HepG2 (cell line): ENCODE data around the gene PIRT. TPM values are rescaled to one million over a fixed set of nuclear protein-coding genes. Genes with fewer than 3 reads are reported as not detected.

Source experiments
- ATAC-seq: fragments of 200-7000 bp; cut with Tn5 transposase; 3 replicates; pipeline ENCODE4 v1.9.1; 2020; ENCODE audit warnings: mild to moderate bottlenecking, moderate library complexity
- BruUV-seq: library from RNA; stranded (reverse); fragments of 400-500 nt; replicated peaks from 2 replicates; lab custom pipeline; 2021; lab: Mats Ljungman, UMichigan
- CTCF ChIA-PET: fragments of 300-600 bp; formaldehyde crosslinking; extraction: SDS; loops from one replicate; lab custom pipeline; 2021; ENCODE audit warnings: low total read pairs, inconsistent platforms, low intra/inter-chr PET ratio; lab: Yijun Ruan, JAX
- POLR2A ChIA-PET: fragments of 350-600 bp; sonication (Branson Sonifier 250); formaldehyde crosslinking; loops from one replicate; lab custom pipeline; 2020; ENCODE audit warnings: antibody characterized with exemption, inconsistent platforms; lab: Yijun Ruan, JAX
- DNase-seq: peaks from one replicate; pipeline ENCODE4 v3.0.0-alpha.2; 2015; ENCODE audit warnings: low spot score
- FAIRE-seq: peaks from 3 replicates; lab custom pipeline; 2011; peaks lifted over from hg19 to GRCh38; lab: Jason Lieb, UNC
- H2AFZ ChIP-seq: one replicate; pipeline ENCODE4 v1.6.1; 2011; ENCODE audit warnings: low read length, inconsistent platforms
- H3K27ac ChIP-seq: fragments of 300-600 bp; 3 replicates; pipeline ENCODE4 v1.8.0; 2011; ENCODE audit warnings: mixed run types, mild to moderate bottlenecking, mixed read lengths, low read length, inconsistent platforms; ENCODE audit not compliant: insufficient read depth; ENCODE audit errors: extremely low read length
- H3K27me3 ChIP-seq, 2 experiments: fragments of 200-600 bp in 1 of 2; 2 replicates in 1 of 2; 3 replicates in 1 of 2; pipeline versions ENCODE4 v1.6.0 to v1.8.0; 2011; ENCODE audit warnings: low read length in 2 of 2, mild to moderate bottlenecking in 2 of 2, moderate library complexity in 2 of 2, inconsistent platforms in 1 of 2; ENCODE audit not compliant: insufficient read depth in 2 of 2, control insufficient read depth in 1 of 2
- H3K36me3 ChIP-seq, 2 experiments: fragments of 200-600 bp in 1 of 2; replicated peaks in 1 of 2; 2 replicates in 1 of 2; 3 replicates in 1 of 2; pipeline versions ENCODE4 v1.5.1 to v1.8.0; 2011; ENCODE audit warnings: low read length in 2 of 2, inconsistent platforms in 1 of 2; ENCODE audit not compliant: insufficient read depth in 2 of 2, control insufficient read depth in 1 of 2
- H3K4me1 ChIP-seq: 2 replicates; pipeline ENCODE4 v1.5.1; 2012; ENCODE audit warnings: low read length, inconsistent platforms; ENCODE audit not compliant: insufficient read depth
- H3K4me2 ChIP-seq: 2 replicates; pipeline ENCODE4 v1.6.0; 2011; ENCODE audit warnings: low read depth, low read length, inconsistent platforms
- H3K4me3 ChIP-seq, 3 experiments: fragments of 200-600 bp in 1 of 3; sonication (generic), shearing (Covaris generic) in 1 of 3; replicated peaks in 1 of 3; 2 replicates each; pipeline ENCODE4 v1.5.1; 2011 to 2016; ENCODE audit warnings: low read length in 3 of 3, inconsistent platforms in 2 of 3, low read depth in 2 of 3, mild to moderate bottlenecking in 2 of 3, control low read depth in 1 of 3, mixed read lengths in 1 of 3; ENCODE audit not compliant: insufficient read depth in 1 of 3
- H3K79me2 ChIP-seq: one replicate; pipeline ENCODE4 v1.6.1; 2011; ENCODE audit warnings: low read length, inconsistent platforms; ENCODE audit not compliant: insufficient read depth
- H3K9ac ChIP-seq: 2 replicates; pipeline ENCODE4 v1.6.0; 2011; ENCODE audit warnings: mild to moderate bottlenecking, low read depth, low read length, inconsistent platforms; ENCODE audit not compliant: insufficient read depth
- H3K9me3 ChIP-seq: 2 replicates; pipeline ENCODE4 v1.5.1; 2012; ENCODE audit warnings: mild to moderate bottlenecking, low read length
- H4K20me1 ChIP-seq: 2 replicates; pipeline ENCODE4 v1.6.0; 2011; ENCODE audit warnings: inconsistent platforms, mild to moderate bottlenecking, low read length, moderate library complexity; ENCODE audit not compliant: insufficient read depth
- ETV5 ChIP-seq: IDR thresholded peaks from 2 replicates; pipeline ENCODE4 v1.6.1; 2018; ENCODE audit warnings: missing biosample characterization, missing genetic modification reagents, inconsistent platforms, borderline replicate concordance
- FOXO1 ChIP-seq: sonication (generic); formaldehyde crosslinking; IDR thresholded peaks from 2 replicates; pipeline ENCODE4 v1.4.0; 2020; ENCODE audit warnings: missing genetic modification reagents
- JARID2 ChIP-seq: sonication (generic); formaldehyde crosslinking; IDR thresholded peaks from 2 replicates; pipeline ENCODE4 v1.8.1; 2023; ENCODE audit warnings: missing genetic modification reagents, inconsistent platforms; ENCODE audit not compliant: insufficient replicate concordance
- MAFF ChIP-seq: IDR thresholded peaks from 2 replicates; pipeline ENCODE4 v1.6.1; 2011; ENCODE audit warnings: low read depth, low read length, improper control_type of control experiment
- MAFK ChIP-seq, 2 experiments: IDR thresholded peaks in 1 of 2; conservative IDR thresholded peaks in 1 of 2; 2 replicates each; pipeline ENCODE4 v1.6.1; 2011; ENCODE audit warnings: improper control_type of control experiment in 2 of 2, low read length in 2 of 2
- RBAK ChIP-seq: sonication (generic); formaldehyde crosslinking; IDR thresholded peaks from 2 replicates; pipeline ENCODE4 v1.5.1; 2020; ENCODE audit warnings: mild to moderate bottlenecking, missing genetic modification reagents
- SAFB2 ChIP-seq: sonication (generic); formaldehyde crosslinking; IDR thresholded peaks from 2 replicates; pipeline ENCODE4 v1.5.1; 2020; ENCODE audit warnings: missing genetic modification reagents, low read depth, mild to moderate bottlenecking, borderline replicate concordance
- THYN1 ChIP-seq: sonication (generic); formaldehyde crosslinking; IDR thresholded peaks from 2 replicates; pipeline ENCODE4 v1.8.1; 2023; ENCODE audit warnings: low read depth, mild to moderate bottlenecking, moderate library complexity, missing genetic modification reagents, borderline replicate concordance
- ZFP36 ChIP-seq: fragments of 150-350 bp; IDR thresholded peaks from 2 replicates; pipeline ENCODE4 v1.6.1; 2018; ENCODE audit warnings: borderline replicate concordance, low read length, low read depth; ENCODE audit not compliant: partially characterized antibody
- ZNF782 ChIP-seq: sonication (generic); formaldehyde crosslinking; IDR thresholded peaks from 2 replicates; pipeline ENCODE4 v1.4.0; 2020; ENCODE audit warnings: missing genetic modification reagents, mild to moderate bottlenecking, borderline replicate concordance
- WGBS: methylation state at CpG from one replicate; pipeline ENCODE4 v1.1.6; 2017; ENCODE audit warnings: low lambda C conversion rate; 5-methylcytosine and 5-hydroxymethylcytosine counted together
- in situ Hi-C: cut with HindIII; loops from 2 replicates; pipeline ENCODE4 v1.10.0; 2017; ENCODE audit warnings: low pct_unique_long_range_greater_than_20kb; ENCODE audit not compliant: extremely low pct_ligation_motif_present
- intact Hi-C: fragments of 100-400 bp; cut with micrococcal nuclease; formaldehyde crosslinking; loops from one replicate; pipeline ENCODE4 v1.10.0; 2022; ENCODE audit not compliant: unreplicated experiment
- polyA plus RNA-seq, 8 experiments: library from polyadenylated mRNA; depleted of rRNA in 3 of 8; stranded (reverse) in 7 of 8; unstranded in 1 of 8; fragments of >200 nt; fragmentation: Illumina TruSeq in 4 of 8; extraction: Trizol in 4 of 8; gene quantifications; 2 replicates each; pipeline versions ENCODE4 v1.2.1 to v1.2.3, GENCODE V29; 2011 to 2016; ENCODE audit warnings: low read depth in 4 of 8, missing spikeins in 1 of 8, mixed read lengths in 1 of 8; ENCODE audit not compliant: insufficient read depth in 1 of 8
- total RNA-seq, 5 experiments: library from RNA; depleted of rRNA; stranded (reverse); fragments of >200 nt; fragmentation: Illumina TruSeq; extraction: Trizol; gene quantifications; 2 replicates each; pipeline ENCODE4 v1.2.3, GENCODE V29; 2016; ENCODE audit warnings: low read depth in 1 of 5
- TF ChIP-seq, protein P1 (sequence below): IDR thresholded peaks from 2 replicates; pipeline ENCODE4 v1.6.1; 2016; ENCODE audit warnings: missing compliant biosample characterization, missing genetic modification reagents, borderline replicate concordance

PIRT gene
- total and polyA plus RNA-seq, 2 of the 13 experiments (the other 11 are each of a cell fraction or from before 2014, with no cell fraction given), result not detected

DNA sequence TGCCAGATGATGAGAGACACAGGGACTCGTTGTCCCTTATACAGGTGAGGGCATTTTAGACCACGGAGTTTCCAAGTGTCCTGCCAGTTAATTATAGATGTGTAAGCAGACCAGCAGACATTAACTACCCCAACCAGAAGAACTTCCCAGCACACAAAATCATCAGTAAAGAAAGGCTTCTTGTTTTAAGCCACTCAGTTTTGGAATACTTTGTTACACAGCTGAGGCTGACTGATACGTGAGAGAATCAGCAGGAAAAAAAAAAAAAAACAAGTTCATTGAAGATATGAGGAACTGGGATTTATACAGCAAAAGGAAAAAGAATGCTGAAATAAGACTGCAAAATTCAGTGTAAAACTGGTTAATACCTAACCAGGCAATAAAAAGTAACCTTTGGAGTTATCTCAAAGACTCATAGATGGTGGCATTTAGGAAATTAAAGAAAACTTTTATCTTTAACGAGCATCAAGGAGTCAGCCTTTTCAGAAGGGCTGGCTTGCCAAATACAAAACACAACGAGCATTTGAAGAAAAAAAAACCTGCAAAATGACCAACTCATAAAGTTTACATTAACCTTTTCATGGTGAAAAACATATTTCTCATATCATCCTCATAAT, 62.0 kb downstream of the PIRT start:
- H4K20me1 ChIP-seq, result no peaks in the 10 kb centered on the region
- no peaks in the 10 kb centered on the region for H3K27me3 ChIP-seq
- no peak for DNase-seq
- TF ChIP-seq RBAK, result peak; percentile 92
- no peak for TF ChIP-seq FOXO1 (CRISPR knock-in tag)
- H3K36me3 ChIP-seq, result no peaks in the 10 kb centered on the region
- intact Hi-C loops (no loop called here), in situ Hi-C loops (no loop called here)
- FAIRE-seq, result no peak
- ChIA-PET POLR2A (no interaction called here), CTCF (no interaction called here)
- no peak overlapping the region for H3K4me2 ChIP-seq
- WGBS, result 10% methylated on average over 5 of the region's 5 CpGs
- H3K4me3 ChIP-seq, result no peak overlapping the region
- no peak overlapping the region for H3K9ac ChIP-seq
- BruUV-seq, result no TSS peak
- peaks cover 9% of the 10 kb centered on the region for H3K9me3 ChIP-seq
- no peak overlapping the region for H3K27ac ChIP-seq
- H2AFZ ChIP-seq, result no peak overlapping the region
- peaks cover 29% of the 10 kb centered on the region for H3K4me1 ChIP-seq
- no peaks in the 10 kb centered on the region for H3K79me2 ChIP-seq
- ATAC-seq, result no peak

DNA sequence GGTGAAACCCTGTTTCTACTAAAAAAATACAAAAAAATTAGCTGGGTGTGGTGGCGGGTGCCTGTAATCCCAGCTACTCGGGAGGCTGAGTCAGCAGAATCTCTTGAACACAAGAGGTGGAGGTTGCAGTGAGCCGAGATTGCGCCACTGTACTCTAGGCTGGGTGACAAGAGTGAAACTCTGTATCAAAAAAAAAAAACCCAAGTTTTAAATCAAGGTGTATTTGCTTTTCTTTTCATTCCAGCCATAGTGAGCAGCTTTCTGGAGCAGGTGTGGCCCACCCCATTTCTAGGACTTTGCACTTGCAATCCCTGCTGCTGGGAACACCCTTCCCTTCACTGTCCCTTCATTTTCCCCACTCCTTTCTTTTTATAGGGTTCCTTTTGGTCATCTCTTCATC, 62.8 kb downstream of the PIRT start:
- Histone ChIP-seq H3K27me3 (no peaks in the 10 kb centered on the region), H3K4me2 (no peak overlapping the region), H3K79me2 (no peaks in the 10 kb centered on the region), H3K27ac (no peak overlapping the region), H2AFZ (no peak overlapping the region)
- DNase-seq (no peak), ATAC-seq (no peak)
- intact Hi-C loops, result no loop called here
- TF ChIP-seq, protein P1, sequence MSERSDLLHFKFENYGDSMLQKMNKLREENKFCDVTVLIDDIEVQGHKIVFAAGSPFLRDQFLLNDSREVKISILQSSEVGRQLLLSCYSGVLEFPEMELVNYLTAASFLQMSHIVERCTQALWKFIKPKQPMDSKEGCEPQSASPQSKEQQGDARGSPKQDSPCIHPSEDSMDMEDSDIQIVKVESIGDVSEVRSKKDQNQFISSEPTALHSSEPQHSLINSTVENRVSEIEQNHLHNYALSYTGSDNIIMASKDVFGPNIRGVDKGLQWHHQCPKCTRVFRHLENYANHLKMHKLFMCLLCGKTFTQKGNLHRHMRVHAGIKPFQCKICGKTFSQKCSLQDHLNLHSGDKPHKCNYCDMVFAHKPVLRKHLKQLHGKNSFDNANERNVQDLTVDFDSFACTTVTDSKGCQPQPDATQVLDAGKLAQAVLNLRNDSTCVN, result no peak
- no peak for TF ChIP-seq ETV5 (CRISPR knock-in tag)
- no peak for TF ChIP-seq SAFB2 (CRISPR knock-in tag)
- no peak for TF ChIP-seq ZNF782 (CRISPR knock-in tag)
- TF ChIP-seq THYN1 (CRISPR knock-in tag), result no peak
- no peak for TF ChIP-seq JARID2 (CRISPR knock-in tag)
- TF ChIP-seq MAFK (conservative IDR thresholded peaks at IDR 0.05 in 1 of 2, IDR thresholded peaks at IDR 0.05 in 1 of 2; ENCODE audit: low read length in 2 of 2), result peak; percentile 27 to 65; a peak in 3 of 4 replicates
- TF ChIP-seq MAFF, result peak; percentile 56; the same call in 1 of the 2 replicates
- TF ChIP-seq ZFP36, result no peak
- TF ChIP-seq, all 625 proteins: peak for 2
- no peak for FAIRE-seq
- POLR2A ChIA-PET, result no interaction called here
- no peak overlapping the region for H3K9ac ChIP-seq
- no peaks in the 10 kb centered on the region for H4K20me1 ChIP-seq
- 44% methylated on average over 4 of the region's 4 CpGs for WGBS
- in situ Hi-C loops, result no loop called here
- H3K36me3 ChIP-seq, result no peaks in the 10 kb centered on the region
- H3K4me1 ChIP-seq, result peaks cover 29% of the 10 kb centered on the region
- peaks cover 9% of the 10 kb centered on the region for H3K9me3 ChIP-seq
- CTCF ChIA-PET, result no interaction called here
- no peak overlapping the region for H3K4me3 ChIP-seq
- no TSS peak for BruUV-seq
